Mesendoderm (in vitro differentiated cells): ENCODE measurements around the gene SPEM2.

ENCODE experiments used
- DNase-seq: peaks from one replicate; pipeline ENCODE4 v3.0.0; 2013
- H2AK5ac ChIP-seq: 2 replicates; pipeline ENCODE4 v1.6.1; 2013; ENCODE audit warnings: low read length, inconsistent platforms
- H2BK120ac ChIP-seq: 2 replicates; pipeline ENCODE4 v1.6.1; 2013; ENCODE audit warnings: low read depth, mild to moderate bottlenecking, low read length, moderate library complexity, mixed read lengths
- H2BK15ac ChIP-seq: replicated peaks from 2 replicates; pipeline ENCODE4 v1.6.1; 2013; ENCODE audit warnings: low read depth, mild to moderate bottlenecking, moderate library complexity
- H2BK5ac ChIP-seq: 2 replicates; pipeline ENCODE4 v1.6.1; 2013; ENCODE audit warnings: low read length, inconsistent platforms
- H3K18ac ChIP-seq: 2 replicates; pipeline ENCODE4 v1.6.1; 2013; ENCODE audit warnings: mild to moderate bottlenecking, low read length, mixed read lengths
- H3K23ac ChIP-seq: one replicate; pipeline ENCODE4 v1.6.1; 2013; ENCODE audit warnings: low read length
- H3K27ac ChIP-seq: 2 replicates; pipeline ENCODE4 v1.5.1; 2013; ENCODE audit warnings: low read depth, mild to moderate bottlenecking, inconsistent platforms, low read length, moderate library complexity
- H3K27me3 ChIP-seq: 2 replicates; pipeline ENCODE4 v1.6.1; 2013; ENCODE audit warnings: low read length, control low read depth, mild to moderate bottlenecking, inconsistent platforms; ENCODE audit not compliant: insufficient read depth, poor library complexity
- H3K36me3 ChIP-seq: 2 replicates; pipeline ENCODE4 v1.6.1; 2013; ENCODE audit warnings: low read length, inconsistent platforms; ENCODE audit not compliant: control insufficient read depth, insufficient read depth
- H3K4ac ChIP-seq: one replicate; pipeline ENCODE4 v1.6.1; 2013; ENCODE audit warnings: low read depth, mild to moderate bottlenecking, low read length, moderate library complexity
- H3K4me1 ChIP-seq: 2 replicates; pipeline ENCODE4 v1.6.1; 2013; ENCODE audit warnings: low read depth, low read length, inconsistent platforms; ENCODE audit not compliant: control insufficient read depth
- H3K4me2 ChIP-seq: 2 replicates; pipeline ENCODE4 v1.6.1; 2013; ENCODE audit warnings: low read length
- H3K4me3 ChIP-seq: 2 replicates; pipeline ENCODE4 v1.5.1; 2013; ENCODE audit warnings: mild to moderate bottlenecking, low read length
- H3K56ac ChIP-seq: one replicate; pipeline ENCODE4 v1.6.1; 2013; ENCODE audit warnings: low read length
- H3K79me1 ChIP-seq: 2 replicates; pipeline ENCODE4 v1.6.1; 2013; ENCODE audit warnings: low read length, inconsistent platforms
- H3K79me2 ChIP-seq: 2 replicates; pipeline ENCODE4 v1.6.1; 2013; ENCODE audit warnings: mild to moderate bottlenecking, low read length; ENCODE audit not compliant: control insufficient read depth, insufficient read depth
- H3K9ac ChIP-seq: 2 replicates; pipeline ENCODE4 v1.6.1; 2013; ENCODE audit warnings: low read length, inconsistent platforms
- H4K5ac ChIP-seq: one replicate; pipeline ENCODE4 v1.6.1; 2013; ENCODE audit warnings: low read length
- H4K8ac ChIP-seq: one replicate; pipeline ENCODE4 v1.6.1; 2013; ENCODE audit warnings: low read depth, mild to moderate bottlenecking, control low read depth, low read length, moderate library complexity
- WGBS: extraction: QIAGEN DNeasy Blood & Tissue Kit; methylation state at CpG from one replicate; pipeline ENCODE4 v1.1.7; 2013; ENCODE audit warnings: low lambda C conversion rate, missing lambda C conversion rate; ENCODE audit not compliant: insufficient coverage; ENCODE audit errors: extremely low coverage; 5-methylcytosine and 5-hydroxymethylcytosine counted together

SPEM2 gene

DNA sequence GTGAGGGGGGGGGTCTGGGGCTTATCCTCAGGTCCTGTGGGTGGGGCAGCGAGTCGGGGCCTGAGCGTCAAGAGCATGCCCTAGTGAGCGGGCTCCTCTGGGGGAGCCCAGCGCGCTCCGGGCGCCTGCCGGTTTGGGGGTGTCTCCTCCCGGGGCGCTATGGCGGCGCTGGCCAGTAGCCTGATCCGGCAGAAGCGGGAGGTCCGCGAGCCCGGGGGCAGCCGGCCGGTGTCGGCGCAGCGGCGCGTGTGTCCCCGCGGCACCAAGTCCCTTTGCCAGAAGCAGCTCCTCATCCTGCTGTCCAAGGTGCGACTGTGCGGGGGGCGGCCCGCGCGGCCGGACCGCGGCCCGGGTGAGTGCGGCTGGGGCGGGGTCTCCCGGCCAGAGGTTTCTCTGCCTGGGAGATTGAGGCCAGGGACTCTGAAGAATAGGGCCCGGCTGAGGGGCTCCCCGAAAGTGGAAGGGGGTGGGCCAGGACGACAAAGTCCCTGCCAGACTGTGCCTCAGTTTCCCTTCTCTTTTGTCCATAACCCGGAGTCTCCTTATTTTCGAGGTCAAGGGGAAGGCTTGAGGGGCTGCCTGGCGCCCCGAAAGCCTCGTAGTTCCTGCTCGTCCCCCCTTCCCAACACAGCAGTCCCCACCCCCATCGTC lies 14.2 kb downstream of the SPEM2 start, which contains the start of gene FGF11:
Gene FGF11, plus strand, starts transcription at position 51 of the 651 bp plus-strand sequence. Its CDS starts 109 bp downstream, at position 160.
- Histone ChIP-seq H4K8ac (peak within 1 kb of the TSS; percentile 68), H2BK5ac (peak within 1 kb of the TSS; percentile 60), H3K79me1 (no peaks in the 10 kb centered on the region), H2AK5ac (no peak within 1 kb of the TSS), H2BK120ac (no peak within 1 kb of the TSS), H3K4me1 (peaks cover 5% of the 10 kb centered on the region), H3K79me2 (no peaks in the 10 kb centered on the region), H3K56ac (peak within 1 kb of the TSS; percentile 98), H3K4ac (no peak within 1 kb of the TSS), H3K27me3 (peaks cover 9% of the 10 kb centered on the region), H3K18ac (peak within 1 kb of the TSS; percentile 82), H3K23ac (peak within 1 kb of the TSS; percentile 91), H4K5ac (no peak within 1 kb of the TSS), H3K4me3 (peak within 1 kb of the TSS; percentile 87), H3K9ac (peak within 1 kb of the TSS; percentile 96), H3K27ac (no peak within 1 kb of the TSS), H3K4me2 (peak within 1 kb of the TSS; percentile 88), H2BK15ac (no peak within 1 kb of the TSS), H3K36me3 (no peaks in the 10 kb centered on the region)
- no CpG with 5 or more reads among the region's 50 CpGs for WGBS
- no peak for DNase-seq

DNA sequence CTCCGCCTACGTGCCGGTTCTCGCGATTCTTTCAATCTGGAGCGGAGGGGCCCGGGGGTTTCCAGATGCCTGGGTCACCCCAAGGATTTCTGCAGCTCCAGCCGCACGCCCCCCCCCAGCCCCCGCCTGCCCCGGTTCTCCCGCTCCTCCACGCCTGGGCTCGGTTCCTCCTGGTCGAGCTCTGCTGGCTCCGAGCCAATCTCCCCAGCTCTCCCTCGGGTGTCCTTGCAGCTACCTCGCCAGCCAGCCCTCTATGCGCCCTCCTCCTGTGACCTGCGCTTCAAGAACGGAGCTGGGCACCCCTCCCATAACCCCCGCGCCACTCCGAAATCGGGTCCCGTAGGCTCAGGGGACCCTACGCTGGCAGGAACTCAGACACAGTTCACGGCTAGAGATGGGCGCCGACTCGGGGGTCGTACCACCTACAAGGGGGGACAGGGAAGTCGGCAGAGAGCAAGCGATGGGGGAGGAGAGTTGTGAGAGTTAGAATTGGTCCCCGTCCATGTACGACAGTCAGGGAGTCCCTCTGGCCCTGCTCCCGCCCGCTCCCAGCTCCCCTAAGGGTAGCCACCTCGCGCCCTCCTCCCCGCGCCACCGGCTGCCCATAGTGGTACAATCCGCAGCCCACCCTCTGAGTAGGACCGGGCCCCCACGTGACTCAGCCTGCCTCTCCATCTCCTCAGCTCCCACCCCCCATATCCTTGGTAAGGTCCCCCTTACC lies 14.9 kb downstream of the SPEM2 start:
- H3K9ac ChIP-seq = peak overlapping the region; percentile 96
- H2BK15ac ChIP-seq = no peak overlapping the region
- peak; percentile 60 for DNase-seq
- peaks cover 9% of the 10 kb centered on the region for H3K27me3 ChIP-seq
- H4K8ac ChIP-seq = peak overlapping the region; percentile 68
- no peaks in the 10 kb centered on the region for H3K36me3 ChIP-seq
- no peak overlapping the region for H2BK120ac ChIP-seq
- peak overlapping the region; percentile 98 for H3K56ac ChIP-seq
- no peak overlapping the region for H4K5ac ChIP-seq
- H3K4me2 ChIP-seq = peak overlapping the region; percentile 88
- H3K23ac ChIP-seq = no peak overlapping the region
- no CpG with 5 or more reads among the region's 46 CpGs for WGBS
- no peak overlapping the region for H3K27ac ChIP-seq
- H3K4me1 ChIP-seq = peaks cover 5% of the 10 kb centered on the region
- peak overlapping the region; percentile 60 for H2BK5ac ChIP-seq
- H3K79me2 ChIP-seq = no peaks in the 10 kb centered on the region
- no peaks in the 10 kb centered on the region for H3K79me1 ChIP-seq
- no peak overlapping the region for H2AK5ac ChIP-seq
- peak overlapping the region; percentile 87 for H3K4me3 ChIP-seq
- peak overlapping the region; percentile 82 for H3K18ac ChIP-seq
- no peak overlapping the region for H3K4ac ChIP-seq

DNA sequence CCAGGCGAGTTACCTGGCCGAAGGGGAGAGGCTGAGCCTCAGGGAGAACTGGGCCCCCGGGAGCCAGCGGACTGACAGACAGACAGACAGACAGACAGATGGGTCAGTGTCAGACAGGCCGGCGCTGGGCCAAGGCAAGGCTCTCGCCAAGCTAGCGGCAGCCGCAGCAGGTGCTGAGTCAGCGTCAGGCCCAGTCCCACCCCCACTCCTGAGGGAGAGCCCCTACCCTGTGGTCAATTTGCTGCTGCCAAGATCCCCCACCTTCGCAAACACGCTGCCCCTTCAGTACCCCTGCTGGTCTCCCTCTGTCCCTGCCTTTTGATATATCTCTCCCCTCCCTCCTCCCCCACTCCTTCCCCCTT lies 15.4 kb downstream of the SPEM2 start:
- Histone ChIP-seq H3K79me1 (no peaks in the 10 kb centered on the region), H2BK5ac (no peak overlapping the region), H3K18ac (no peak overlapping the region), H2BK120ac (no peak overlapping the region), H3K27me3 (peaks cover 9% of the 10 kb centered on the region), H3K27ac (no peak overlapping the region), H3K4me3 (no peak overlapping the region), H3K56ac (peak overlapping the region; percentile 98), H3K4me2 (peak overlapping the region; percentile 88), H4K5ac (no peak overlapping the region), H2AK5ac (no peak overlapping the region), H3K79me2 (no peaks in the 10 kb centered on the region), H3K36me3 (no peaks in the 10 kb centered on the region), H3K23ac (no peak overlapping the region), H4K8ac (no peak overlapping the region), H3K9ac (peak overlapping the region; percentile 96), H2BK15ac (no peak overlapping the region), H3K4ac (no peak overlapping the region), H3K4me1 (peaks cover 5% of the 10 kb centered on the region)
- WGBS = no CpG with 5 or more reads among the region's 12 CpGs
- DNase-seq = peak; percentile 71

DNA sequence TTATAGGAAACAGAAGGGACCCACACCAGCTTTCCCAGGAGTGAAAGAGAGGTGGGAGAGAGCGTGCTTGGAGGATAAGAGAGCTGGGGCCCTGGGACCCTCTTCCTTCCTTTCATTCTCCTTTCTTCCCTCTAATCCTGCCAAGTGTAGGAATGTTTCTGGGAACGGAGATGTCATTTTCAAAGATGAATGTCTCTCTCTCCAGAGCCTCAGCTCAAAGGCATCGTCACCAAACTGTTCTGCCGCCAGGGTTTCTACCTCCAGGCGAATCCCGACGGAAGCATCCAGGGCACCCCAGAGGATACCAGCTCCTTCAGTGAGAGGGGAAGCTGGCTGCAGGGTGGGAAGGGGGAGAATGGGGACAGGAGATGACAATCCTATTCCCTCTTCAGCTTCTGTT lies 15.8 kb downstream of the SPEM2 start:
- no CpG with 5 or more reads among the region's 7 CpGs for WGBS
- no peak overlapping the region for H3K18ac ChIP-seq
- H3K4me2 ChIP-seq = no peak overlapping the region
- H2BK5ac ChIP-seq = no peak overlapping the region
- DNase-seq = no peak
- H3K9ac ChIP-seq = peak overlapping the region; percentile 8
- H2BK15ac ChIP-seq = no peak overlapping the region
- no peak overlapping the region for H4K8ac ChIP-seq
- no peaks in the 10 kb centered on the region for H3K79me2 ChIP-seq
- H3K36me3 ChIP-seq = no peaks in the 10 kb centered on the region
- H2AK5ac ChIP-seq = no peak overlapping the region
- H3K23ac ChIP-seq = no peak overlapping the region
- H3K79me1 ChIP-seq = no peaks in the 10 kb centered on the region
- no peak overlapping the region for H3K4ac ChIP-seq
- no peak overlapping the region for H4K5ac ChIP-seq
- no peak overlapping the region for H3K27ac ChIP-seq
- H2BK120ac ChIP-seq = no peak overlapping the region
- H3K56ac ChIP-seq = peak overlapping the region; percentile 9
- H3K4me1 ChIP-seq = peaks cover 5% of the 10 kb centered on the region
- peaks cover 9% of the 10 kb centered on the region for H3K27me3 ChIP-seq
- no peak overlapping the region for H3K4me3 ChIP-seq

DNA sequence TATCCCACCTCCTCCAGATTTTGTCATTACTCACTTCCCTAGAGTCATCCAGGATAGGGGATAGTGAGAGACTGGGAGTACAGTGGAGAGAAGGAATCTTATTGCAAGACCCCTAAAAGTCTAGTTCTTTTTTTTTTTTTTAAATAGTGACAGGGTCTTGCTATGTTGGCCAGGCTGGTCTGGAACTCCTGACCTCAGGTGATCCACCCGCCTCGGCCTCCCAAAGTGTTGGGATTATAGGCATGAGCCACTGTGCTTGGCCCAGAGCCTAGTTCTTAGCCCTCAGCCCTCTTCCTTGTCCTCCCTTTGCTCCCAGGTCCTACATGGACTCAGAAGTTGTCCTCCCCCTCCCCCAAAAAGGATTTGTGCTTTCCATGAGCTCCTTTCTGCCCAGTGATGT lies 16.7 kb downstream of the SPEM2 start:
- no peak overlapping the region for H4K5ac ChIP-seq
- H3K4me1 ChIP-seq = peaks cover 5% of the 10 kb centered on the region
- no CpG with 5 or more reads among the region's 2 CpGs for WGBS
- no peak for DNase-seq
- H3K23ac ChIP-seq = no peak overlapping the region
- H4K8ac ChIP-seq = no peak overlapping the region
- no peak overlapping the region for H3K4me3 ChIP-seq
- H3K27ac ChIP-seq = no peak overlapping the region
- no peak overlapping the region for H3K56ac ChIP-seq
- H2BK120ac ChIP-seq = no peak overlapping the region
- H3K4ac ChIP-seq = no peak overlapping the region
- H3K79me2 ChIP-seq = no peaks in the 10 kb centered on the region
- no peak overlapping the region for H2AK5ac ChIP-seq
- H2BK5ac ChIP-seq = no peak overlapping the region
- H3K79me1 ChIP-seq = no peaks in the 10 kb centered on the region
- peaks cover 9% of the 10 kb centered on the region for H3K27me3 ChIP-seq
- H3K4me2 ChIP-seq = no peak overlapping the region
- no peak overlapping the region for H3K9ac ChIP-seq
- no peaks in the 10 kb centered on the region for H3K36me3 ChIP-seq
- H3K18ac ChIP-seq = no peak overlapping the region
- H2BK15ac ChIP-seq = no peak overlapping the region
